H1 (cell line): ENCODE measurements around the gene SLC23A3.

Experiments
- CTBP2 ChIP-seq: IDR thresholded peaks from 2 replicates; pipeline ENCODE4 v1.7.0; 2011; ENCODE audit warnings: borderline replicate concordance, mild to moderate bottlenecking, moderate library complexity, mixed read lengths, low read length; ENCODE audit not compliant: insufficient read depth, insufficient read length
- NRF1 ChIP-seq: IDR thresholded peaks from 2 replicates; pipeline ENCODE4 v1.6.1; 2011; ENCODE audit warnings: mild to moderate bottlenecking, low read depth, low read length, improper control_type of control experiment
- POLR2AphosphoS5 ChIP-seq: IDR thresholded peaks from 2 replicates; pipeline ENCODE4 v1.6.1; 2011; ENCODE audit warnings: low read depth, low read length
- SP1 ChIP-seq: IDR thresholded peaks from 2 replicates; pipeline ENCODE4 v1.6.1; 2011; ENCODE audit warnings: low read depth, low read length
- TAF1 ChIP-seq: IDR thresholded peaks from 2 replicates; pipeline ENCODE4 v1.6.1; 2011; ENCODE audit warnings: mild to moderate bottlenecking, low read depth, low read length

DNA sequence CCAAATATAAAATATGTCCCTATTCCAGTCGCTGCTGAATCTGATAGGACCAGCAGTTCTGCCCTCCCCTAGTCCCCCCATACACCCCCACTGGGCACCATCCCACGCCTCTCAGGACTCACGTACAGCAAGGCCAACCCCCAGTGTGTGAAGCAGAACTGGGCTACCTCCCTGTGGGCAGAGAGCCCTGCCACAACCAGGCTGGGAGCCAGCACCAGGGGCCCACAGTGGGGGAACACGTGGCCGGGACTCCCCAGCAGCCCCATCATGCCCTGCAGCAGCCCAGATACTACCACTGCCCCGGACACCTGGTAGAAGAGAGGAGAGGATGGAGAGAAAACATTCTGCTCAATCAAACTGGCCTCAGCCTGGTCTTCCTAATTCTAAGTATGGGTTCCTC, 1.3 kb downstream of the SLC23A3 start:
- no peak for TF ChIP-seq SP1
- TF ChIP-seq CTBP2: no peak
- no peak for TF ChIP-seq TAF1
- TF ChIP-seq POLR2AphosphoS5: no peak
- TF ChIP-seq NRF1: no peak
